HuH-7 (cell line): ENCODE measurements around the gene GINS1.

ENCODE experiments used
- DNase-seq: peaks from one replicate; pipeline ENCODE4 v3.0.0; 2011; ENCODE audit warnings: low spot score

The GINS1 gene

GRCh38 chr20:25407311-25408169 is at the start of gene GINS1:
Gene GINS1, plus strand, starts transcription at chr20:25407673. Its CDS starts 148 bp downstream, at chr20:25407821.
- peak; percentile 95 for DNase-seq

GRCh38 chr20:25360631-25361286 is 46.7 kb upstream of the GINS1 start:
- DNase-seq = no peak

GRCh38 chr20:25361287-25361683 is 46.2 kb upstream of the GINS1 start:
- no peak for DNase-seq

- DNase-seq = no peak
These were observed 43.2 kb upstream of the GINS1 start for GRCh38 chr20:25364180-25364788.

GRCh38 chr20:25364879-25365699 is 42.4 kb upstream of the GINS1 start:
- DNase-seq = no peak

- DNase-seq = no peak
These were observed 38.9 kb upstream of the GINS1 start for GRCh38 chr20:25368526-25368925.

- DNase-seq = no peak
These were observed 38.5 kb upstream of the GINS1 start for GRCh38 chr20:25368976-25369375.

- DNase-seq = no peak
These were observed 37.9 kb upstream of the GINS1 start for GRCh38 chr20:25369529-25369928.

- DNase-seq = no peak
These were observed 37.5 kb upstream of the GINS1 start for GRCh38 chr20:25369971-25370370.

- no peak for DNase-seq
These were observed 34.7 kb upstream of the GINS1 start for GRCh38 chr20:25372584-25373336.

- DNase-seq = no peak
These were observed 32.6 kb upstream of the GINS1 start for GRCh38 chr20:25374842-25375241.

GRCh38 chr20:25376236-25376635 is 31.2 kb upstream of the GINS1 start:
- DNase-seq = no peak

GRCh38 chr20:25376886-25377285 is 30.6 kb upstream of the GINS1 start:
- no peak for DNase-seq

GRCh38 chr20:25378189-25378883 is 29.1 kb upstream of the GINS1 start:
- no peak for DNase-seq

- DNase-seq = no peak
These were observed 28.4 kb upstream of the GINS1 start for GRCh38 chr20:25378884-25379733.

- DNase-seq = no peak
These were observed 26.4 kb upstream of the GINS1 start for GRCh38 chr20:25380945-25381614.

GRCh38 chr20:25382704-25383370 is 24.6 kb upstream of the GINS1 start:
- no peak for DNase-seq

- DNase-seq = no peak
These were observed 18.0 kb upstream of the GINS1 start for GRCh38 chr20:25389401-25389857.
